Measurements from ENCODE around the gene FARP1. TPM values are rescaled to one million over a fixed set of nuclear protein-coding genes. Genes with fewer than 3 reads are reported as not detected.
A peak's percentile ranks its signal among the peaks of the same experiment; 100 is the strongest.

The FARP1 gene
- total RNA-seq, 6 experiments from 2014 or later: 44.9 to 104 (median 80.0) TPM

DNA sequence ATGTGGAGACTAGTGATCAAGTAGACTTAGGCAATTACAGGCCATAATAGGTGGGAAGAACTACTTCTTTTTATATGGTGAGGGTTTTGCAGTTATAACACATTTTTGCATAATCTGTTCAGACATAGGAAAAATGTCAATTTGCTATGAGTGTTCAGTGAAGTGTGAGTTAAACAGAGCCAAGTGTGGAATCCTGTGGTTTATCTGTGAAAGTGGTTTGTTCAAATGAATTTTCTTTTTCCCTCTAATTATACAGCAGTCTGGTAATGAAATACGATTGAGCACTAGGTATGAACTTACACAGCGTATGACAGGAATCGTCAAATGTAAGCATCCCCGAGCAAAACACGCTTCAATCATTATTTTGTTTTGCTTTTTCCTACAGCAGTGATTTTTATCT is 255.7 kb downstream of the FARP1 start:
- TF ChIP-seq, protein P1, sequence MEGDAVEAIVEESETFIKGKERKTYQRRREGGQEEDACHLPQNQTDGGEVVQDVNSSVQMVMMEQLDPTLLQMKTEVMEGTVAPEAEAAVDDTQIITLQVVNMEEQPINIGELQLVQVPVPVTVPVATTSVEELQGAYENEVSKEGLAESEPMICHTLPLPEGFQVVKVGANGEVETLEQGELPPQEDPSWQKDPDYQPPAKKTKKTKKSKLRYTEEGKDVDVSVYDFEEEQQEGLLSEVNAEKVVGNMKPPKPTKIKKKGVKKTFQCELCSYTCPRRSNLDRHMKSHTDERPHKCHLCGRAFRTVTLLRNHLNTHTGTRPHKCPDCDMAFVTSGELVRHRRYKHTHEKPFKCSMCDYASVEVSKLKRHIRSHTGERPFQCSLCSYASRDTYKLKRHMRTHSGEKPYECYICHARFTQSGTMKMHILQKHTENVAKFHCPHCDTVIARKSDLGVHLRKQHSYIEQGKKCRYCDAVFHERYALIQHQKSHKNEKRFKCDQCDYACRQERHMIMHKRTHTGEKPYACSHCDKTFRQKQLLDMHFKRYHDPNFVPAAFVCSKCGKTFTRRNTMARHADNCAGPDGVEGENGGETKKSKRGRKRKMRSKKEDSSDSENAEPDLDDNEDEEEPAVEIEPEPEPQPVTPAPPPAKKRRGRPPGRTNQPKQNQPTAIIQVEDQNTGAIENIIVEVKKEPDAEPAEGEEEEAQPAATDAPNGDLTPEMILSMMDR (IDR thresholded peaks at IDR 0.05): no peak
- no peak for TF ChIP-seq POLR2A (IDR thresholded peaks at IDR 0.05)
- Histone ChIP-seq H3K4me3 (no peak overlapping the region), H3K4me1 (no peaks in the 10 kb centered on the region), H3K36me3 (peaks cover 0 to 26% (median 14%) of the 10 kb centered on the region in 4 donors), H3K27ac (no peak overlapping the region), H3K9me3 (no peaks in the 10 kb centered on the region), H3K27me3 (no peaks in the 10 kb centered on the region)
- no peak for DNase-seq
- ATAC-seq: no peak
- intact Hi-C loops (cut with DNase I): no loop called here
- 77% methylated on average over 5 of the region's 5 CpGs for WGBS (ENCODE audit: insufficient coverage, low coverage, low lambda C conversion rate, missing lambda C conversion rate)

DNA sequence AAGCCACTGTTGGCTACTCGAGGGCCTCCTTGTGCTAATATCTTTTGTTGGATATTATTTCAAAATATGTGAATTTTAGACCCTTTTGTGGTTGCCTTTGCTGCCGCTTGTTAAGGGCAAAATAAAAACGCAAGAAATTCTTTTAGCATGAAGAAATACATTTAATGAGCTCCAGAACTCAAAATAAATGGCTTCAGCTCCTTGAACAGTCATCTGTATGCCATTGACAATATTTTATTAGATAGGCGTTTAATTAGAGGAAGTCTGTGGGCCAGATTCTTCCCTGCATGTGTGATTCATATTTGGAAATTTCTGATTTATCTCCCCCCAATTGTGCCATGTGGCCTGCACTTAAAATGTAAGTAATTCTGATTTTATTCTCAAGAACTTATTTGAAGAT is 256.9 kb downstream of the FARP1 start:
- Histone ChIP-seq H3K27ac (no peak overlapping the region), H3K36me3 (peaks cover 0 to 19% (median 9%) of the 10 kb centered on the region in 4 donors), H3K4me1 (no peaks in the 10 kb centered on the region), H3K4me3 (no peak overlapping the region), H3K27me3 (no peaks in the 10 kb centered on the region), H3K9me3 (no peaks in the 10 kb centered on the region)
- intact Hi-C loops (cut with DNase I): no loop called here
- TF ChIP-seq, protein P1 (IDR thresholded peaks at IDR 0.05): no peak
- no peak for TF ChIP-seq POLR2A (IDR thresholded peaks at IDR 0.05)
- WGBS (ENCODE audit: insufficient coverage, low coverage, low lambda C conversion rate, missing lambda C conversion rate): 59% methylated on average over 4 of the region's 4 CpGs
- DNase-seq: no peak
- no peak for ATAC-seq

DNA sequence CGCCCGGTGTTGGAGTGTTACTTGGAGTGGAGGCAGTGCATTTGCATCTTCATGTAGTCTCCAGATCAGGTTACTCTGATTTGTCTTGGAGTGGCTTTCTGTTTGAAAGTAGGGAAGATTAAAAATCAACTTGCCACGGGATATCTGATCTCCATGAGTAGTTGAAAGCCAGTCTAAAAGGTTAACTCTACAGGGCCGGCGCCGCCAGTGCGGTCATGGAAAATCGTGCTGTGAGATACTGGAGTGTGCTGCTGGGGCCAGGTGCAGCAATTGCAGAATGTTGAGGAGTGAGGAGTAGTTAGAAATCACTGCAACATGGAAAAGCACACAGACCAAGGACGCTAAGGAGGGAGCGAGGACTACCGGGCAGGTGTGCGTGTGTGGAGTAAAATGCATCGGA is 259.0 kb downstream of the FARP1 start:
- Histone ChIP-seq H3K27ac (no peak overlapping the region), H3K9me3 (no peaks in the 10 kb centered on the region), H3K27me3 (no peaks in the 10 kb centered on the region), H3K36me3 (peaks cover 0 to 8% (median 0%) of the 10 kb centered on the region in 4 donors), H3K4me1 (peaks cover 0 to 11% (median 5%) of the 10 kb centered on the region in 4 donors), H3K4me3 (no peak overlapping the region)
- 89% methylated on average over 10 of the region's 13 CpGs for WGBS (ENCODE audit: insufficient coverage, low coverage, low lambda C conversion rate, missing lambda C conversion rate)
- ATAC-seq: no peak
- DNase-seq: no peak
- no peak for TF ChIP-seq POLR2A (IDR thresholded peaks at IDR 0.05)
- TF ChIP-seq, protein P1 (IDR thresholded peaks at IDR 0.05): no peak
- intact Hi-C loops (cut with DNase I): no loop called here

- Histone ChIP-seq H3K4me3 (no peak overlapping the region), H3K27ac (no peak overlapping the region), H3K36me3 (peaks cover 0 to 8% (median 0%) of the 10 kb centered on the region in 4 donors), H3K9me3 (no peaks in the 10 kb centered on the region), H3K27me3 (no peaks in the 10 kb centered on the region), H3K4me1 (peaks cover 0 to 11% (median 5%) of the 10 kb centered on the region in 4 donors)
- TF ChIP-seq, protein P1 (IDR thresholded peaks at IDR 0.05): no peak
- TF ChIP-seq POLR2A (IDR thresholded peaks at IDR 0.05): no peak
- DNase-seq (no peak), ATAC-seq (peak in 1 of 4 donors; percentile 29)
- 90% methylated on average over 1 of the region's 2 CpGs for WGBS (ENCODE audit: insufficient coverage, low coverage, low lambda C conversion rate, missing lambda C conversion rate)
- intact Hi-C loops (cut with DNase I): no loop called here
Measured at GRCh38 chr13:98403076-98403475, 260.2 kb downstream of the FARP1 start.

DNA sequence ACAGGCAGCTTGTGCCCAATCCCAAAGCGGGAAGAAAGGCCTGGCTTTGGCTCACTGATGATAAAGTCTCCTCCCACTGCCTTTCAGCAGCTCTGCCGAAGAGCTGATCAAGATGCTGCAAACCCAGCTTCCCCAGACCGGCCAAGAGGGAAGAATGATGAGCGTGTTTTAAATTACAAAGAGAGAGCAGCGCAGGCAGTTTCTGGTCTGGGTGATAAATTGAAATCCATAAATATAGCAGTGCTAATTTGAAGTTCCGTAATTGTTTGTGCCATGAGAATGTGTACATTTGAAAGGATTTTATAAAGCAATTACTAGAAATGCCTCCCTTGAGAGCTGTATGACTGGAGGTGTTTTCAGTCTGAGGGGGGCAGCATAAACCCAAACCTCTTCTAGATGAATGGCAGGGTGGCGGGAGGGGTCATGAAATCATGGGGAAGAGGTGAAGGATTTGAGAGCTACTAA is 262.2 kb downstream of the FARP1 start:
- Histone ChIP-seq H3K4me1 (peaks cover 0 to 11% (median 5%) of the 10 kb centered on the region in 4 donors), H3K36me3 (no peaks in the 10 kb centered on the region), H3K9me3 (no peaks in the 10 kb centered on the region), H3K27me3 (no peaks in the 10 kb centered on the region), H3K4me3 (no peak overlapping the region), H3K27ac (no peak overlapping the region)
- WGBS (ENCODE audit: insufficient coverage, low coverage, low lambda C conversion rate, missing lambda C conversion rate): 80% methylated on average over 6 of the region's 7 CpGs
- intact Hi-C loops (cut with DNase I): no loop called here
- TF ChIP-seq, protein P1 (IDR thresholded peaks at IDR 0.05): no peak
- no peak for TF ChIP-seq POLR2A (IDR thresholded peaks at IDR 0.05)
- ATAC-seq (peak; percentile 47 to 68 (median 52)), DNase-seq (no peak)
